GM12878 (cell line): Measurements from ENCODE around the gene TBXAS1. TPM values are rescaled to one million over a fixed set of nuclear protein-coding genes. Genes with fewer than 3 reads are reported as not detected.

Experiments used
- ATAC-seq: fragments of 200-7000 bp; cut with Tn5 transposase; 3 replicates; pipeline ENCODE4 v1.9.1; 2020; ENCODE audit warnings: mild to moderate bottlenecking, moderate library complexity
- BruUV-seq: library from RNA; stranded (reverse); fragments of 400-500 nt; replicated peaks from 2 replicates; lab custom pipeline; 2021; lab: Mats Ljungman, UMichigan
- CTCF ChIA-PET: fragments of 300-600 bp; sonication (Branson Sonifier 250); formaldehyde crosslinking; extraction: SDS; loops from one replicate; lab custom pipeline; 2021; ENCODE audit warnings: inconsistent platforms; lab: Yijun Ruan, JAX
- POLR2A ChIA-PET: fragments of 350-600 bp; formaldehyde crosslinking; extraction: SDS; loops from one replicate; lab custom pipeline; 2021; ENCODE audit warnings: inconsistent platforms; lab: Charles Lee
- RAD21 ChIA-PET: fragments of 300-600 bp; sonication (Branson Sonifier 250); formaldehyde crosslinking; loops from one replicate; lab custom pipeline; 2023; ENCODE audit warnings: antibody characterized with exemption; ENCODE audit not compliant: unreplicated experiment; lab: Charles Lee
- SMC1A ChIA-PET: fragments of 300-600 bp; sonication (Branson Sonifier 250); formaldehyde crosslinking; loops from one replicate; lab custom pipeline; 2023; ENCODE audit not compliant: unreplicated experiment, uncharacterized antibody; lab: Charles Lee
- DNase-seq: peaks from one replicate; pipeline ENCODE4 v3.0.0-alpha.2; 2011; ENCODE audit warnings: low read depth, low spot score
- FAIRE-seq: peaks from 3 replicates; lab custom pipeline; 2011; peaks lifted over from hg19 to GRCh38; lab: Jason Lieb, UNC
- H2AFZ ChIP-seq: 2 replicates; pipeline ENCODE4 v1.6.0; 2011; ENCODE audit warnings: low read depth, low read length, control low read depth; ENCODE audit not compliant: control insufficient read depth
- H3K27ac ChIP-seq: 2 replicates; pipeline ENCODE4 v1.5.1; 2011; ENCODE audit warnings: control low read depth; ENCODE audit not compliant: control insufficient read depth, insufficient read depth
- H3K27me3 ChIP-seq, 2 experiments: replicated peaks in 1 of 2; 2 replicates each; pipeline versions ENCODE4 v1.6.0 to v1.6.1; 2011; ENCODE audit warnings: low read length in 1 of 2; ENCODE audit not compliant: control insufficient read depth in 2 of 2, insufficient read depth in 2 of 2
- H3K36me3 ChIP-seq, 2 experiments: 2 replicates each; pipeline ENCODE4 v1.5.1; 2011; ENCODE audit warnings: low read length in 1 of 2; ENCODE audit not compliant: control insufficient read depth in 2 of 2, insufficient read depth in 2 of 2
- H3K4me1 ChIP-seq: 2 replicates; pipeline ENCODE4 v1.6.1; 2011; ENCODE audit warnings: mild to moderate bottlenecking, low read length, moderate library complexity, mixed read lengths; ENCODE audit not compliant: control insufficient read depth, insufficient read depth
- H3K4me2 ChIP-seq: 2 replicates; pipeline ENCODE4 v1.6.0; 2011; ENCODE audit warnings: control low read depth; ENCODE audit not compliant: control insufficient read depth, insufficient read depth
- H3K4me3 ChIP-seq: fragments of 200-600 bp; sonication (generic); 2 replicates; pipeline ENCODE4 v1.5.1; 2016
- H3K79me2 ChIP-seq: 2 replicates; pipeline ENCODE4 v1.6.0; 2011; ENCODE audit warnings: low read length; ENCODE audit not compliant: control insufficient read depth, insufficient read depth
- H3K9ac ChIP-seq: 2 replicates; pipeline ENCODE4 v1.8.0; 2011; ENCODE audit warnings: low read length, control low read depth, mixed read lengths; ENCODE audit not compliant: control insufficient read depth, insufficient read depth
- H3K9me3 ChIP-seq: replicated peaks from 3 replicates; pipeline ENCODE4 v1.5.1; 2011; ENCODE audit warnings: mild to moderate bottlenecking, low read length; ENCODE audit not compliant: control insufficient read depth, insufficient read depth
- H4K20me1 ChIP-seq: 2 replicates; pipeline ENCODE4 v1.6.0; 2011; ENCODE audit not compliant: control insufficient read depth, insufficient read depth
- ASH2L ChIP-seq: fragments of 300-600, 200-600 bp; sonication (generic); IDR thresholded peaks from 2 replicates; pipeline ENCODE4 v1.6.1; 2017; ENCODE audit warnings: low read depth, mild to moderate bottlenecking, borderline replicate concordance
- BRCA1 ChIP-seq: IDR thresholded peaks from 2 replicates; pipeline ENCODE4 v1.6.1; 2011; ENCODE audit warnings: low read depth, low read length, improper control_type of control experiment
- KAT2A ChIP-seq: conservative IDR thresholded peaks from 2 replicates; pipeline ENCODE4 v1.6.1; 2011; ENCODE audit warnings: low read depth, low read length; ENCODE audit not compliant: control insufficient read depth
- KDM1A ChIP-seq: fragments of 200-600 bp; sonication (generic); IDR thresholded peaks from 2 replicates; pipeline ENCODE4 v1.6.1; 2016; ENCODE audit warnings: borderline replicate concordance
- NFYA ChIP-seq: IDR thresholded peaks from 2 replicates; pipeline ENCODE4 v1.6.1; 2011; ENCODE audit warnings: low read depth, mild to moderate bottlenecking, low read length, improper control_type of control experiment, borderline replicate concordance
- NFYB ChIP-seq: IDR thresholded peaks from 2 replicates; pipeline ENCODE4 v1.6.1; 2011; ENCODE audit warnings: low read depth, mild to moderate bottlenecking, low read length, improper control_type of control experiment, moderate library complexity; ENCODE audit not compliant: insufficient read depth
- RB1 ChIP-seq: fragments of 450-650 bp; formaldehyde crosslinking; IDR thresholded peaks from 2 replicates; pipeline ENCODE4 v1.6.1; 2017; ENCODE audit warnings: mild to moderate bottlenecking, borderline replicate concordance
- RELB ChIP-seq: fragments of 450-650 bp; IDR thresholded peaks from 2 replicates; pipeline ENCODE4 v1.6.1; 2017; ENCODE audit warnings: low read depth, mild to moderate bottlenecking, moderate library complexity
- TCF3 ChIP-seq: IDR thresholded peaks from 2 replicates; pipeline ENCODE4 v1.6.1; 2012; ENCODE audit warnings: low read depth, mild to moderate bottlenecking, low read length, borderline replicate concordance; ENCODE audit not compliant: insufficient read depth
- ZNF592 ChIP-seq: fragments of 450-650 bp; IDR thresholded peaks from 2 replicates; pipeline ENCODE4 v1.6.1; 2017; ENCODE audit warnings: mild to moderate bottlenecking, moderate library complexity
- whole genome bisulfite sequencing: methylation state at CpG from one replicate; pipeline ENCODE4 v1.1.6; 2016; ENCODE audit warnings: low lambda C conversion rate; ENCODE audit not compliant: insufficient replicate concordance, insufficient coverage; ENCODE audit errors: missing lambda C conversion rate; 5-methylcytosine and 5-hydroxymethylcytosine counted together
- in situ Hi-C: fragments of 300-500 bp; cut with MboI; formaldehyde crosslinking; loops from 9 replicates; pipeline ENCODE4 v1.14.3; 2018; ENCODE audit warnings: mixed read lengths
- intact Hi-C: fragments of 100-400 bp; cut with micrococcal nuclease; formaldehyde crosslinking; loops from one replicate; pipeline ENCODE4 v1.14.2; 2022; ENCODE audit not compliant: unreplicated experiment
- polyA plus RNA-seq, 11 experiments: library from polyadenylated mRNA; depleted of rRNA in 4 of 11; unstranded in 6 of 11; stranded (reverse) in 5 of 11; fragments of >200 nt; fragmentation: Nextera tagmentation in 4 of 11; fragmentation: Illumina TruSeq in 1 of 11; extraction: Ambion mirVana in 4 of 11; extraction: Trizol in 1 of 11; gene quantifications; 1 replicate in 1 of 11; 2 replicates in 10 of 11; pipeline versions ENCODE4 v1.2.1 to v1.2.3, GENCODE V29; 2011 to 2016; ENCODE audit warnings: inconsistent platforms in 2 of 11, missing spikeins in 2 of 11, low read depth in 1 of 11
- total RNA-seq, 4 experiments: library from RNA; depleted of rRNA in 3 of 4; stranded (reverse); fragments of >200 nt in 3 of 4; fragmentation: Illumina TruSeq in 1 of 4; extraction: Trizol in 1 of 4; gene quantifications; 2 replicates each; pipeline versions ENCODE4 v1.2.1 to v1.2.3, GENCODE V29; 2013 to 2021
- TF ChIP-seq, protein P1 (sequence below): IDR thresholded peaks from 2 replicates; pipeline ENCODE4 v1.6.1; 2012; ENCODE audit warnings: low read depth, low read length, improper control_type of control experiment
- TF ChIP-seq, protein P2 (sequence below): fragments of 450-650 bp; formaldehyde crosslinking; IDR thresholded peaks from 2 replicates; pipeline ENCODE4 v1.5.0; 2022; ENCODE audit warnings: mild to moderate bottlenecking, missing genetic modification characterization

Gene TBXAS1
- total and polyA plus RNA-seq, 10 of the 15 experiments (the other 5 are each of a cell fraction or from before 2014, with no cell fraction given), result 1.5 to 32.7 (median 16.3) TPM

- intact Hi-C loops, result no loop called here
- SMC1A ChIA-PET, result no interaction called here
- no peak for ATAC-seq
- no peaks in the 10 kb centered on the region for H3K79me2 ChIP-seq
- DNase-seq, result no peak
- 98% methylated on average over 8 of the region's 8 CpGs for WGBS
- no peaks in the 10 kb centered on the region for H3K9me3 ChIP-seq
- POLR2A ChIA-PET, result no interaction called here
- RAD21 ChIA-PET, result no interaction called here
- H2AFZ ChIP-seq, result no peak overlapping the region
- no peaks in the 10 kb centered on the region for H3K27me3 ChIP-seq
- H3K4me1 ChIP-seq, result no peaks in the 10 kb centered on the region
- H4K20me1 ChIP-seq, result no peaks in the 10 kb centered on the region
- no peak overlapping the region for H3K27ac ChIP-seq
- peaks cover 4 to 5% of the 10 kb centered on the region in 2 experiments; a peak in 3 of 4 replicates for H3K36me3 ChIP-seq
- H3K4me3 ChIP-seq, result no peak overlapping the region
- no peak for FAIRE-seq
- in situ Hi-C loops, result no loop called here
- CTCF ChIA-PET, result no interaction called here
- no TSS peak for BruUV-seq
- no peak overlapping the region for H3K9ac ChIP-seq
- no peak overlapping the region for H3K4me2 ChIP-seq
- TF ChIP-seq, protein P1, sequence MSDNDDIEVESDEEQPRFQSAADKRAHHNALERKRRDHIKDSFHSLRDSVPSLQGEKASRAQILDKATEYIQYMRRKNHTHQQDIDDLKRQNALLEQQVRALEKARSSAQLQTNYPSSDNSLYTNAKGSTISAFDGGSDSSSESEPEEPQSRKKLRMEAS, result no peak
- no peak for TF ChIP-seq NFYB
- no peak for TF ChIP-seq BRCA1
- TF ChIP-seq, protein P2, sequence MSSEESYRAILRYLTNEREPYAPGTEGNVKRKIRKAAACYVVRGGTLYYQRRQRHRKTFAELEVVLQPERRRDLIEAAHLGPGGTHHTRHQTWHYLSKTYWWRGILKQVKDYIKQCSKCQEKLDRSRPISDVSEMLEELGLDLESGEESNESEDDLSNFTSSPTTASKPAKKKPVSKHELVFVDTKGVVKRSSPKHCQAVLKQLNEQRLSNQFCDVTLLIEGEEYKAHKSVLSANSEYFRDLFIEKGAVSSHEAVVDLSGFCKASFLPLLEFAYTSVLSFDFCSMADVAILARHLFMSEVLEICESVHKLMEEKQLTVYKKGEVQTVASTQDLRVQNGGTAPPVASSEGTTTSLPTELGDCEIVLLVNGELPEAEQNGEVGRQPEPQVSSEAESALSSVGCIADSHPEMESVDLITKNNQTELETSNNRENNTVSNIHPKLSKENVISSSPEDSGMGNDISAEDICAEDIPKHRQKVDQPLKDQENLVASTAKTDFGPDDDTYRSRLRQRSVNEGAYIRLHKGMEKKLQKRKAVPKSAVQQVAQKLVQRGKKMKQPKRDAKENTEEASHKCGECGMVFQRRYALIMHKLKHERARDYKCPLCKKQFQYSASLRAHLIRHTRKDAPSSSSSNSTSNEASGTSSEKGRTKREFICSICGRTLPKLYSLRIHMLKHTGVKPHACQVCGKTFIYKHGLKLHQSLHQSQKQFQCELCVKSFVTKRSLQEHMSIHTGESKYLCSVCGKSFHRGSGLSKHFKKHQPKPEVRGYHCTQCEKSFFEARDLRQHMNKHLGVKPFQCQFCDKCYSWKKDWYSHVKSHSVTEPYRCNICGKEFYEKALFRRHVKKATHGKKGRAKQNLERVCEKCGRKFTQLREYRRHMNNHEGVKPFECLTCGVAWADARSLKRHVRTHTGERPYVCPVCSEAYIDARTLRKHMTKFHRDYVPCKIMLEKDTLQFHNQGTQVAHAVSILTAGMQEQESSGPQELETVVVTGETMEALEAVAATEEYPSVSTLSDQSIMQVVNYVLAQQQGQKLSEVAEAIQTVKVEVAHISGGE (CRISPR knock-in tag), result no peak
- no peak for TF ChIP-seq KDM1A
- no peak for TF ChIP-seq RELB
- no peak for TF ChIP-seq ZNF592
- TF ChIP-seq TCF3, result no peak
- no peak for TF ChIP-seq NFYA
- TF ChIP-seq KAT2A, result no peak
- TF ChIP-seq RB1, result no peak
- no peak for TF ChIP-seq ASH2L
These were observed 192.5 kb downstream of the TBXAS1 start for GRCh38 chr7:140021603-140022002.
